LHCN-M2 (cell line): ENCODE data around the gene IFT52. TPM values are rescaled to one million over a fixed set of nuclear protein-coding genes. Genes with fewer than 3 reads are reported as not detected.

Source experiments
- DNase-seq: peaks from one replicate; pipeline ENCODE4 v3.0.0-alpha.2; 2012; ENCODE audit warnings: low read depth
- polyA plus RNA-seq: library from polyadenylated mRNA; unstranded; fragments of >200 nt; gene quantifications from one replicate; pipeline ENCODE4 v1.2.1, GENCODE V29; 2012; ENCODE audit warnings: missing spikeins
- total RNA-seq: library from RNA; depleted of rRNA; stranded (reverse); fragments of >200 nt; gene quantifications from 2 replicates; pipeline ENCODE4 v1.2.3, GENCODE V29; 2014; rRNA removed

Gene IFT52
- 32.3 and 34.4 TPM in 2 replicates for total RNA-seq
- polyA plus RNA-seq, result 25.9 TPM

DNA sequence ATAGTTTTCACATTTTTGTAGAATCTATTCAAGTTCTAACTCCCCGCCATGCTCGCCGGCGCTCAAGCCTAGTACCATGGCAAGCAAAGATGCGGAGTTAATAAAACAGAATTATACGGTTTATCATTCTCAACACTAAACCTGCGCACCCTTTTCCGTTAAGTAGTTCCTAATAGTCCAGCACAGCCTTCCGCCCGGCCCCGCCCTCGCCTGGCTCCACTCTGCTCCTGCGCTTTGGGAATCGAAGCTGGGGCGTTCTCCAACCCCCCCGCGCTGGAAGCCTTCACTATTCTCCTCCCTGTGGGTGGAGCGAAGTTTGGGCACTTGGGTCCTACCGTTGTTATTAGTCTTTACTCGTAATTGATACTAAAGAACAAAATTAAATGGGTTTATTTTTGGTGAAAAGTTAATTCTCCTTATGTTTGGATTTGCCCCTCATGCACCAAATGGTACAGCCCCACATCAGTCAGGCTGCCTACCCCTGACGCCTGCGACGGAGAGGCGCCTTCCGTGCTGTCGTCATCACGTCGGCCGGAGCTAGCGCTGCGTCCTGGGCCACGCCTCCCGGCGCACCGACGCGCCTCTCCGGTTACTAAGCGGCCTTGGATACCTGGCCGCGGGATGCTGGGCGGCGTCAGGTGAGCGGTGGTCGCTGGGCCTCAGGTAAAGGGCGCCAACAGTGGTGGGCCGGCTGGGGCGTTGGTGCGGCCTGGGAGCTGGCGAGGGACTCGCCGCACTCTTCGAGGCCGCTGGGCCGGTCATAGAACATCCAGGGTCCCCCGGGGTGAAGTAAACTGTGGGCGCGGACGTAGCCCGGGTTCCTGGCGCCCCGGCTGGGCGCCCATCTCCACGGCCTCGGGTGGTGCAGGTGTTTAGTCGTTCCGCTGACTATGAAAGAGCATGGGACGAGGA, at the start of gene IFT52:
Gene IFT52, plus strand, starts transcription at position 546 of the 912 bp plus-strand sequence. CDS start 3,762 bp downstream, outside the sequence.
- DNase-seq, result peak; percentile 88

DNA sequence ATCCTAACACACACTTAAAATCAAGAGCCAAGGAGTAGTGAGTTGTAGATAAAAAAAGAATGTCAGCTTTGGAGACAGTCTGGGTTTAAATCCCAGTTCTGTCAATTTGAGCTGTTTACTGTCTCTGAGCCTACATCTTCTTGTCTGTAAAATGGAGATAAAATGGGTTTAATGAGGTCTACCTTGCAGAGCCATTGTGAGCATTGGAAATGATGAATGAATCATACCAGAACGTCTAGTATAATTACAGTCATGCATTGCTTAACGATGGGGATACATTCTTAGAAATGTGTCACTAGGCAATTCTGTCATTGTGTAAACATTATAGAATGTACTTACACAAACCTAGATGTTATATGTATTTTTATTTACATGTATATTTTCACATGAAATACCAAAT, 49.5 kb upstream of the IFT52 start:
- DNase-seq, result peak; percentile 36

- no peak for DNase-seq
These were observed 48.6 kb upstream of the IFT52 start for GRCh38 chr20:43542161-43542560.

- DNase-seq, result no peak
These were observed 48.1 kb upstream of the IFT52 start for GRCh38 chr20:43542674-43543073.

- no peak for DNase-seq
These were observed 47.6 kb upstream of the IFT52 start for GRCh38 chr20:43543138-43543537.

GRCh38 chr20:43544501-43544900, 46.2 kb upstream of the IFT52 start:
- DNase-seq, result no peak

DNA sequence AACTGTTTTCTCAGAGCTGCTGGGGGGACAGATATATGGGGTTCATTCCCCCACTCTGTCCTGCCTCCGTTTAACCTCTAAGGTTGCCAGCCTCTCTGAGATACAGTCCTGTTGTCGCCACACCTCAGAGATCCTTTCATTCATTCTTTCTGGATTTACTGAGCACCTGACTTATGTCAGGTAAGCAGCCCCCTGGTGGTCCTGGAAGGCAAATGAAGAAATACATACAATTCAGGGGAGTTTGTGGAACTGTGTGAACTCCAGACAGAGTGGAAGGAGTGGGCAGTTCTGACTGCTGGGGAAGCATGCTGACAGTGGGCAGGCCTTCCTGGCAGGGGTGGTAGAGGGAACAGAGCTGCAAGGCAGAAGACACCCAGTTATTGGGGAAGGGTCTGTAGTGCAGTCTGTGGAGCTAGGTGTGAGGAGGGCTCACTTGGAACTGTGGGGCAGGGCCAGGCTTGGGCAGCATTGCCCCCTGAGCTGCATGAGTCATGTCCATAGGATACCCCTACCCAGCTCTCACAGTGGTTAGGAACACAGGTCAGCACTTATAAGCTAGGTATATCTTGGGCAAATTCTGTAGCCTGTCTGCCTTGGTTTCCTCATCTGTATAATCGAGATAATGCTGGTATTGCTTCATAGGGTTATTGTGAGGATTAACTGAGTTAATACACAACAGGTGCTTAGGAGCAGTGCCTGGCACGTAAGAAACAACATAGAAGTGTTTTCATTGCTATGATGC, 44.7 kb upstream of the IFT52 start:
- DNase-seq, result no peak

DNA sequence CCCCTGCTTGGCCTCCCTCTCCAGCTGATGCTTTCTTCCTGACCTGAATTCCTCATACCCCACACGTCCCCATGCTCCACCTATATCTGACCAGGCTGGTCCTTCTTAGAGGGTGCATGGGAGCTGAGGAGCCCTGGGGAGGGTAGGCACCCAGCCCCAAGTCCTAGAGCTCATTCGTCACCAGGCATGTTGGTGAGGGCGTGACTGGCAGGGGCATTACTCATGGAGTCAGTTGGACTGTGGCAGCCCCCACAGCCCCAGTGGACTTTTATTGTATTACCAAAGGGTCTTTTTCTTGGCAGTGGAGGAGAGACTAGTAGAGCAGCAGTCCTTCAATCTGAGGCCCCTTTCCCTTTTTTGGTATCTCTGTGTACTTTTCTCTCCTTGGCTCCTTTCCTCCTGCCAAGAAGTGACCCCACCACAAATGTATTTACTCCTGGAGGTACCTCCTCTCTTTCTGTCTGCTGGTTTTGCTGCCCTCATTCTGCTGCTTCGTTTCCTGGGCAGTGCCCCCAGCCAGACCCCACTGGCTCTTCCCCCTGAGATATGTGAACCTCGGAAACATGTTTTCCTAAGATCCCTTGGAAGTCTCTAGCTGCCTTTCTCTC, 42.4 kb upstream of the IFT52 start:
- no peak for DNase-seq

- DNase-seq, result no peak
These were observed 41.2 kb upstream of the IFT52 start for GRCh38 chr20:43549416-43550065.

- no peak for DNase-seq
These were observed 40.3 kb upstream of the IFT52 start for GRCh38 chr20:43550456-43550855.

DNA sequence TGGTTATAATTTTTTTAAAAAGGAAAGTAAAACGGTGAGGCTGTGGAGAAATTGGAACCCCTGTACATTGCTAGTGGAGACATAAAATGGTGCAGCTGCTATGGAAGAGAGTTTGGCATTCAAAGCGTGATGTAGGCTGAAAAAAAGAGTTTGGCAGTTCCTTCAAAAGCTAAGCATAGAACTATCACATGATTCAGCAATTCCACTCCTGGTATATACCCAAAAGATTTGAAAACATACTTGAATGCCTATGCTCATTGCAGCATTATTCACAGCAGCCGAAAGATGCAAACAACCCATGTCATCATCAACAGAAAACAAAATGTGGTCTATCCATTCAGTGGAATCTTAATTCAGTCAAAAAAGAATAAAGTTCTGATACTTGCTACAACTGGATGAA, 36.4 kb upstream of the IFT52 start:
- DNase-seq, result no peak

DNA sequence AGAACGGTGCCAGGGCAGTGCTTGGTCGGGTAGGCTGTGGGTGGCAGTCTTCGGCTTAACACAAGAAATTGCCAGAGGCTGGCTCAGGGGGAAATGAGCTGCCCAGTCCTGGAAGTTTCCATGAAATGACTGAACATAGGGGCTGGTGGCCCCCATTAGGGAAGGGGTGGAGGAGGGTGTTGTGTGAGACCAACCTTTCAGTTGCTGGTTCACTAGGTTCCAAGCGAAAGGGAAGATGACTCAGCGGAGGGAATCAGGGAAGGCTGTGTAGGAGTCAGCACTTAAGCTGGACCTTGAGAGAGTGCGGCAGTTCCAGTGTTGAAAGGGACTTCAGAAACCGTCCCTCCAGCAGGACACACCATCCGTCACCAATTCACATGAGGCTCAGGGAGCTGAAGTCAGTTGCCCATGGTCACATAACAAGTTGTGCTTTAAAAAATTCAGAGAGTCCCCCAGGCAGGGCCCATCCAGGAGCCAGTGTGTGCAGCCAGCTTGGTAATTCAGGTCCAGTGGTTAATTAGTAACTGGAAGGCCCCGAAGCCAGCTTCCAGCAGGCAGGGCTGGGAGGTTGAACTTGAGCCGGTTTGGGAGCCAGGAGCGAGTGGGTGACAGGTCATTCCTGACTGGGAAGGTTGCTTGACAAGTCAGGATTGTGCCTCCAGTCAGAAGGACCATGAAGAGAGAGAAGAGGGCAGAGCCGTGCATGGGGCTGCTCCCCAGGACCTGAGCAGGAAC, 32.2 kb upstream of the IFT52 start, which contains the start of gene SGK2:
Gene SGK2, plus strand, starts transcription at position 616 of the 735 bp plus-strand sequence. CDS start 7,469 bp downstream, outside the sequence.
- DNase-seq, result no peak

DNA sequence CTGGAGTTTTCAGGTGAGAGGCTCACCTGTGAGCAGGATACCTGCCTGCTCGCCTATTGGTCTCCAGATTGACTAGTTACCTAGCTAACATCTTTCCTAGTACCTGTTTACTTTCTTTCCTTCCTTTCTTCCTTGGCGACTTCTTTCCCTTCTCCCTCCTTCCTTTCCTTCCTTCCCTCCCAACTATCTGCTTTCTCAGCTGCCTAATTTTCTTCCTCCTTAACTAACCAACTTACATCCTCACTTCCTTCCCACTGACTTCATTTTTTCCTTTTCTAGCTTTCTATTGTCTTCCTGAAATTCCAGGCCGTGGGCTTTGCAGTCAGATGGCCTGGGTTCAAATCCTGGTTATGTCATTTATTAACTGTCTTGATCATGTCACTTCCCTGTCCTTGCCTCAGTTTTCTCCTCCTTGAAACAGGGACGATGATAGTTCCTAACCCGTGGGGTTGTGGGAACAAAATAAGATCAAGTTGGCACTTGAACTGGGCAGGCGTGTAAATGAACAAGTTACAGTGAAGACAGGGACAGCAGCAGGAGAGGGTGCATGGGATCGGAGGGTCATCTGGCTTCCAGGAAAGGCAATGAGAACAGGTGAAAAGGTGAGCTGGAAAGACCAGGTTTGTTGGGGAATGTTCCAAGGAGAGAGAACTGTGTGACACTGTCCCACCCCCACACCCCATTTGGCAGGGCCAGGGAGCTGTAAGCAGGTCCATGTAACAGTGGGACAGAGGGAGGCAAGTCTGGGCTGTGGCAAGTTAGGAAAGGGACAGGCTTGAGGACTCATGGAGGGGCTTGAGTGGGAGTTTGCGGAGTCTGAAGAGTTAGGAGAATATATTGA, 31.4 kb upstream of the IFT52 start:
- no peak for DNase-seq

GRCh38 chr20:43560974-43561373, 29.8 kb upstream of the IFT52 start:
- DNase-seq, result no peak

GRCh38 chr20:43563429-43563828, 27.3 kb upstream of the IFT52 start:
- DNase-seq, result peak; percentile 35

DNA sequence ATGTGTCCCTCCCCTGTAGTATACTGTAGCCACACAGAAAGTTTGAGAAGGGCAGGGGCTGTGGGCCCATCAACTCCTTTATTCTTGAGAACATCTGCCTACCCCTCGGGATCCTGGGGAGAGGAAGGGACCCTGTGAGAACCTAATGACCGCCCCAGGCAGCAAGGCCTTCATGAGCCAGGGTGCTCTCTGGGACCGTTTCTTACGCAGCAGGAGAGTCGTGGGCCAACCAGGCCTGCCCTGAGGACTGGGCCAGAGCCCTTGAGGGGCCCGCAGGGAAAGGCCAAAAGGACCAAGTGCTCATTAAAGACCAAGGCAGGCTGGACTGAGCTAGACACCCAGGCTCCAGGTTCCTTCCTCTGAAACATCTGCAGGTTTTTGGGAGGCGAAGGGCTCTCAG, 26.7 kb upstream of the IFT52 start:
- DNase-seq, result no peak

DNA sequence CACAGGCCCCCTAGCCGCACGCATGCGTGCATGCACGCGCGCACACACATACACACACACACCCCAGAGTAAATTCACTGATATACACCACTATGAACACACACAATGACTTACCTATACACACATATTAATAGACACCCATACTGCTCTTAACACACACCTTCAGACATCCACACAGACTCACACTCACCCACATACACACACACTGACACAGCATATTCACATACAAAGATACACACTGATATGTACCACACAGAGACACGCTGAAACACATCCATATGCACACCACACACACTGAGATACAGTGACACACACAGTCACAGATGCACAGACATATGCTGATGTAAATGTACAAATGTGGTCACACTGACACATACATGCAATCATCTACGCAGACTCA, 26.3 kb upstream of the IFT52 start:
- DNase-seq, result no peak

GRCh38 chr20:43564993-43565757, 25.6 kb upstream of the IFT52 start:
- DNase-seq, result no peak

GRCh38 chr20:43565758-43566104, 25.0 kb upstream of the IFT52 start:
- DNase-seq, result no peak
